IMR-90 (cell line): ENCODE results near the gene DSE. TPM values are rescaled to one million over a fixed set of nuclear protein-coding genes. Genes with fewer than 3 reads are reported as not detected.

Source experiments
- ATAC-seq: fragments of 200-7000 bp; cut with Tn5 transposase; 2 replicates; pipeline ENCODE4 v1.9.1; 2020; ENCODE audit warnings: low read depth, mild to moderate bottlenecking, moderate library complexity
- BruUV-seq: library from RNA; stranded (reverse); fragments of 400-500 nt; replicated peaks from 2 replicates; lab custom pipeline; 2021; lab: Mats Ljungman, UMichigan
- CTCF ChIA-PET: fragments of 300-600 bp; formaldehyde crosslinking; extraction: SDS; loops from one replicate; lab custom pipeline; 2021; ENCODE audit warnings: antibody characterized with exemption; lab: Yijun Ruan, JAX
- POLR2A ChIA-PET: fragments of 300-600 bp; sonication (Branson Sonifier 250); formaldehyde crosslinking; loops from one replicate; lab custom pipeline; 2022; ENCODE audit warnings: antibody characterized with exemption; ENCODE audit not compliant: unreplicated experiment; lab: Charles Lee
- DNase-seq: peaks from one replicate; pipeline ENCODE4 v3.0.0; 2013
- H2AFZ ChIP-seq: replicated peaks from 2 replicates; pipeline ENCODE3; 2013; ENCODE audit warnings: low read length, mild to moderate bottlenecking; ENCODE audit not compliant: poor library complexity
- H2AK5ac ChIP-seq: 2 replicates; pipeline ENCODE4 v1.6.1; 2013; ENCODE audit warnings: low read depth, low read length, inconsistent platforms
- H2AK9ac ChIP-seq: replicated peaks from 2 replicates; pipeline ENCODE3; 2013; ENCODE audit warnings: mild to moderate bottlenecking, low read depth, low read length, moderate library complexity; ENCODE audit not compliant: poor library complexity
- H2BK120ac ChIP-seq: 2 replicates; pipeline ENCODE4 v1.6.1; 2013; ENCODE audit warnings: low read depth, low read length, inconsistent platforms
- H2BK15ac ChIP-seq: 3 replicates; pipeline ENCODE4 v1.6.1; 2013; ENCODE audit warnings: low read depth, low read length, inconsistent platforms
- H2BK20ac ChIP-seq: 2 replicates; pipeline ENCODE4 v1.6.1; 2013; ENCODE audit warnings: low read depth, mild to moderate bottlenecking, inconsistent platforms, low read length, moderate library complexity
- H2BK5ac ChIP-seq: 2 replicates; pipeline ENCODE4 v1.6.1; 2013; ENCODE audit warnings: mild to moderate bottlenecking, low read depth, low read length, inconsistent platforms; ENCODE audit not compliant: poor library complexity, severe bottlenecking
- H3K14ac ChIP-seq: replicated peaks from 2 replicates; pipeline ENCODE4 v1.6.1; 2013; ENCODE audit warnings: low read depth, low read length, inconsistent platforms
- H3K18ac ChIP-seq: 2 replicates; pipeline ENCODE4 v1.6.1; 2013; ENCODE audit warnings: low read depth, low read length, control low read depth
- H3K23ac ChIP-seq: 2 replicates; pipeline ENCODE4 v1.6.1; 2013; ENCODE audit warnings: low read depth, low read length, inconsistent platforms
- H3K27ac ChIP-seq: 2 replicates; pipeline ENCODE4 v1.5.1; 2013; ENCODE audit warnings: mild to moderate bottlenecking, control low read depth, low read length; ENCODE audit not compliant: insufficient read depth
- H3K27me3 ChIP-seq: 2 replicates; pipeline ENCODE4 v1.6.1; 2013; ENCODE audit warnings: low read length; ENCODE audit not compliant: control insufficient read depth, insufficient read depth
- H3K36me3 ChIP-seq: 2 replicates; pipeline ENCODE4 v1.6.1; 2013; ENCODE audit warnings: low read length, mixed read lengths; ENCODE audit not compliant: control insufficient read depth, insufficient read depth
- H3K4ac ChIP-seq: 2 replicates; pipeline ENCODE4 v1.6.1; 2013; ENCODE audit warnings: low read depth, low read length, inconsistent platforms
- H3K4me1 ChIP-seq: 2 replicates; pipeline ENCODE4 v1.6.1; 2013; ENCODE audit warnings: low read length, mixed read lengths; ENCODE audit not compliant: control insufficient read depth, insufficient read depth
- H3K4me2 ChIP-seq: 2 replicates; pipeline ENCODE4 v1.6.1; 2013; ENCODE audit warnings: low read depth, mild to moderate bottlenecking, control low read depth, low read length, moderate library complexity
- H3K4me3 ChIP-seq: 2 replicates; pipeline ENCODE4 v1.5.1; 2013; ENCODE audit warnings: low read depth, mild to moderate bottlenecking, control low read depth, low read length, moderate library complexity; ENCODE audit not compliant: insufficient read depth
- H3K56ac ChIP-seq: 2 replicates; pipeline ENCODE4 v1.6.1; 2013; ENCODE audit warnings: low read length, inconsistent platforms; ENCODE audit not compliant: insufficient read depth; ENCODE audit errors: extremely low read depth
- H3K79me1 ChIP-seq, 2 experiments: 2 replicates each; pipeline ENCODE4 v1.6.1; 2013; ENCODE audit warnings: low read length in 2 of 2, inconsistent platforms in 1 of 2, low read depth in 1 of 2
- H3K9ac ChIP-seq: 2 replicates; pipeline ENCODE4 v1.6.1; 2013; ENCODE audit warnings: low read depth, low read length, control low read depth
- H3K9me1 ChIP-seq: 2 replicates; pipeline ENCODE4 v1.6.1; 2013; ENCODE audit warnings: low read length, inconsistent platforms; ENCODE audit not compliant: insufficient read depth
- H3K9me3 ChIP-seq: 2 replicates; pipeline ENCODE4 v1.6.1; 2013; ENCODE audit warnings: low read length; ENCODE audit not compliant: control insufficient read depth, insufficient read depth
- H4K20me1 ChIP-seq: 2 replicates; pipeline ENCODE4 v1.6.1; 2013; ENCODE audit warnings: low read length, inconsistent platforms; ENCODE audit not compliant: insufficient read depth
- H4K5ac ChIP-seq: 2 replicates; pipeline ENCODE4 v1.6.1; 2013; ENCODE audit warnings: mild to moderate bottlenecking, low read depth, low read length, control low read depth
- H4K8ac ChIP-seq, 2 experiments: 2 replicates each; pipeline ENCODE4 v1.6.1; 2013; ENCODE audit warnings: low read depth in 2 of 2, low read length in 2 of 2, control low read depth in 1 of 2, inconsistent platforms in 1 of 2
- H4K91ac ChIP-seq: 2 replicates; pipeline ENCODE4 v1.6.1; 2013; ENCODE audit warnings: low read depth, low read length, inconsistent platforms; ENCODE audit not compliant: insufficient read depth
- BHLHE40 ChIP-seq: fragments of 150-350 bp; IDR thresholded peaks from 2 replicates; pipeline ENCODE4 v1.6.1; 2016; ENCODE audit warnings: mild to moderate bottlenecking, low read depth, low read length
- CHD1 ChIP-seq: IDR thresholded peaks from 2 replicates; pipeline ENCODE4 v1.6.1; 2012; ENCODE audit warnings: low read depth, low read length, improper control_type of control experiment
- FOS ChIP-seq: fragments of 150-350 bp; IDR thresholded peaks from 2 replicates; pipeline ENCODE4 v1.6.1; 2016; ENCODE audit warnings: low read depth, low read length
- MAFK ChIP-seq: IDR thresholded peaks from 2 replicates; pipeline ENCODE4 v1.6.1; 2012; ENCODE audit warnings: low read depth, low read length, improper control_type of control experiment
- MXI1 ChIP-seq: IDR thresholded peaks from 2 replicates; pipeline ENCODE4 v1.6.1; 2012; ENCODE audit warnings: low read depth, mild to moderate bottlenecking, low read length, moderate library complexity, borderline replicate concordance
- NFE2L2 ChIP-seq: fragments of 150-350 bp; IDR thresholded peaks from 2 replicates; pipeline ENCODE4 v1.6.1; 2016; ENCODE audit warnings: low read depth, mild to moderate bottlenecking, low read length
- WGBS, 2 experiments: methylation state at CpG; one replicate each; pipeline versions ENCODE4 v1.1.5 to v1.1.7; 2013; ENCODE audit warnings: missing lambda C conversion rate in 2 of 2; ENCODE audit not compliant: insufficient read length in 1 of 2; ENCODE audit errors: extremely low coverage in 2 of 2; 5-methylcytosine and 5-hydroxymethylcytosine counted together
- dilution Hi-C: fragments of 300-500 bp; cut with HindIII; formaldehyde crosslinking; loops from one replicate; pipeline ENCODE4 v1.14.3; 2018; ENCODE audit warnings: low sequenced_read_pairs; ENCODE audit not compliant: unreplicated experiment
- in situ Hi-C: fragments of 300-500 bp; cut with MboI; formaldehyde crosslinking; loops from 3 replicates; pipeline ENCODE4 v1.14.3; 2019; ENCODE audit warnings: low sequenced_read_pairs, inconsistent platforms, mixed read lengths
- intact Hi-C: fragments of 100-400 bp; cut with micrococcal nuclease; formaldehyde crosslinking; loops from 2 replicates; pipeline ENCODE4 v1.10.0; 2022
- polyA plus RNA-seq, 3 experiments: library from polyadenylated mRNA; depleted of rRNA; stranded (reverse); fragments of >200 nt; gene quantifications; 2 replicates each; pipeline ENCODE4 v1.2.3, GENCODE V29; 2012; ENCODE audit warnings: low replicate concordance in 1 of 3
- total RNA-seq: library from RNA; depleted of rRNA; stranded (reverse); fragments of >200 nt; gene quantifications from 2 replicates; pipeline ENCODE4 v1.2.3, GENCODE V29; 2012
- TF ChIP-seq, protein P1 (sequence below): fragments of 150-350 bp; IDR thresholded peaks from 2 replicates; pipeline ENCODE4 v1.6.1; 2016; ENCODE audit warnings: low read depth, mild to moderate bottlenecking, low read length, moderate library complexity, borderline replicate concordance
- TF ChIP-seq, protein P2 (sequence below): conservative IDR thresholded peaks from 2 replicates; pipeline ENCODE4 v1.5.1; 2012; ENCODE audit warnings: mild to moderate bottlenecking, low read depth, low read length, improper control_type of control experiment

DSE gene
- total and polyA plus RNA-seq, 2 of the 4 experiments (the other 2 are of a cell fraction) = 48.0 to 154 TPM

DNA sequence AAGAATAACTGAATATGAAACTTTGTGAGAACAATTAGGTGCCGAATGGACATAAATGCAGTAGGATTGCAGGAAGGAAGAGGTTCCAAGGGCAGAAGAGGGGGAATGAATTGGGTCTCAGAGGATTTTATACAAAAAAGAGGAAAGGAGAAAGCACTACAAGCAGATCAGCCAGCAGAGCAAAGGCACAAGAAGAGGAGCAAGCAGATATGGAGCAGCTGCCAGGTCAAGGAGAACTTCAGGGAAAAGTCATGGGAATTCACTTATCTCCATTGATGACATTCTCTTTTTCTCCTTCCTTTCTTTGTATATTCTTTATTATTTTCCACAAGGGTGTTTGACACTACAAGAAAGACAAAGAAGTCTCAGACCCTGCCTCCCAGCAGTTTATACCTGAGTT lies 9.6 kb downstream of the DSE start:
- H4K20me1 ChIP-seq = peaks cover 46% of the 10 kb centered on the region; the same call in 1 of the 2 replicates
- no peak overlapping the region for H3K27ac ChIP-seq
- BruUV-seq = no TSS peak
- no peaks in the 10 kb centered on the region for H3K9me3 ChIP-seq
- no peak overlapping the region for H3K56ac ChIP-seq
- H2AK5ac ChIP-seq = no peak overlapping the region
- H3K9ac ChIP-seq = no peak overlapping the region
- H3K4me1 ChIP-seq = peaks cover 12% of the 10 kb centered on the region
- DNase-seq (no peak), ATAC-seq (no peak)
- TF ChIP-seq, protein P1, sequence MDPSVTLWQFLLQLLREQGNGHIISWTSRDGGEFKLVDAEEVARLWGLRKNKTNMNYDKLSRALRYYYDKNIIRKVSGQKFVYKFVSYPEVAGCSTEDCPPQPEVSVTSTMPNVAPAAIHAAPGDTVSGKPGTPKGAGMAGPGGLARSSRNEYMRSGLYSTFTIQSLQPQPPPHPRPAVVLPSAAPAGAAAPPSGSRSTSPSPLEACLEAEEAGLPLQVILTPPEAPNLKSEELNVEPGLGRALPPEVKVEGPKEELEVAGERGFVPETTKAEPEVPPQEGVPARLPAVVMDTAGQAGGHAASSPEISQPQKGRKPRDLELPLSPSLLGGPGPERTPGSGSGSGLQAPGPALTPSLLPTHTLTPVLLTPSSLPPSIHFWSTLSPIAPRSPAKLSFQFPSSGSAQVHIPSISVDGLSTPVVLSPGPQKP = no peak
- TF ChIP-seq FOS (no peak), NFE2L2 (no peak), MXI1 (no peak), BHLHE40 (no peak), MAFK (no peak), CHD1 (no peak)
- TF ChIP-seq, protein P2, sequence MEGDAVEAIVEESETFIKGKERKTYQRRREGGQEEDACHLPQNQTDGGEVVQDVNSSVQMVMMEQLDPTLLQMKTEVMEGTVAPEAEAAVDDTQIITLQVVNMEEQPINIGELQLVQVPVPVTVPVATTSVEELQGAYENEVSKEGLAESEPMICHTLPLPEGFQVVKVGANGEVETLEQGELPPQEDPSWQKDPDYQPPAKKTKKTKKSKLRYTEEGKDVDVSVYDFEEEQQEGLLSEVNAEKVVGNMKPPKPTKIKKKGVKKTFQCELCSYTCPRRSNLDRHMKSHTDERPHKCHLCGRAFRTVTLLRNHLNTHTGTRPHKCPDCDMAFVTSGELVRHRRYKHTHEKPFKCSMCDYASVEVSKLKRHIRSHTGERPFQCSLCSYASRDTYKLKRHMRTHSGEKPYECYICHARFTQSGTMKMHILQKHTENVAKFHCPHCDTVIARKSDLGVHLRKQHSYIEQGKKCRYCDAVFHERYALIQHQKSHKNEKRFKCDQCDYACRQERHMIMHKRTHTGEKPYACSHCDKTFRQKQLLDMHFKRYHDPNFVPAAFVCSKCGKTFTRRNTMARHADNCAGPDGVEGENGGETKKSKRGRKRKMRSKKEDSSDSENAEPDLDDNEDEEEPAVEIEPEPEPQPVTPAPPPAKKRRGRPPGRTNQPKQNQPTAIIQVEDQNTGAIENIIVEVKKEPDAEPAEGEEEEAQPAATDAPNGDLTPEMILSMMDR = no peak
- H2BK120ac ChIP-seq = no peak overlapping the region
- H3K4me2 ChIP-seq = no peak overlapping the region
- peaks cover 35 to 78% of the 10 kb centered on the region in 2 experiments for H3K79me1 ChIP-seq
- in situ Hi-C loops (no loop called here), intact Hi-C loops (no loop called here), dilution Hi-C loops (no loop called here)
- POLR2A ChIA-PET = no interaction called here
- no CpG with 5 or more reads among the region's 1 CpG for WGBS, 2 experiments
- H3K9me1 ChIP-seq = peaks cover 21% of the 10 kb centered on the region
- no peak overlapping the region for H2AFZ ChIP-seq
- H4K8ac ChIP-seq = no peak overlapping the region
- no peak overlapping the region for H4K5ac ChIP-seq
- H2BK20ac ChIP-seq = no peak overlapping the region
- no peaks in the 10 kb centered on the region for H3K36me3 ChIP-seq
- peak overlapping the region; percentile 16; the same call in 1 of the 2 replicates for H3K23ac ChIP-seq
- H3K4me3 ChIP-seq = no peak overlapping the region
- no peak overlapping the region for H2BK15ac ChIP-seq
- no peak overlapping the region for H2AK9ac ChIP-seq
- H3K14ac ChIP-seq = no peak overlapping the region
- CTCF ChIA-PET = no interaction called here
- no peak overlapping the region for H4K91ac ChIP-seq
- no peaks in the 10 kb centered on the region for H3K27me3 ChIP-seq
- H3K4ac ChIP-seq = no peak overlapping the region
- H3K18ac ChIP-seq = no peak overlapping the region
- peak overlapping the region; percentile 8 for H2BK5ac ChIP-seq
